Activated T-helper 1 cell treated with anti-CD3 and anti-CD28 coated beads, Interleukin-12 subunit alpha, Interleukin-12 subunit beta, Interleukin-2, Interleukin-4 antibody, amounts not matched to agents 30 ng/mL and 10 ng/mL and 1 ng/mL, durations not matched to agents 14 hours and 24 hours and 36 hours (primary cell): ENCODE measurements around the gene C2CD4C. TPM values are rescaled to one million over a fixed set of nuclear protein-coding genes. Genes with fewer than 3 reads are reported as not detected.

Experiments
- DNase-seq: peaks from one replicate; pipeline ENCODE4 v3.0.0; 2021; ENCODE audit warnings: low spot score
- H3K27ac Mint-ChIP-seq: one replicate; pipeline ENCODE4 v1.8.0; 2021; ENCODE audit warnings: mild to moderate bottlenecking, mixed read lengths
- H3K27me3 Mint-ChIP-seq: one replicate; pipeline ENCODE4 v1.8.0; 2022; ENCODE audit warnings: mild to moderate bottlenecking, moderate library complexity, mixed read lengths; ENCODE audit not compliant: insufficient read depth
- H3K36me3 Mint-ChIP-seq: one replicate; pipeline ENCODE4 v1.8.0; 2021; ENCODE audit warnings: low read depth, mixed read lengths
- H3K4me1 Mint-ChIP-seq: one replicate; pipeline ENCODE4 v1.8.0; 2021; ENCODE audit warnings: low read depth, mixed read lengths
- H3K4me3 Mint-ChIP-seq: one replicate; pipeline ENCODE4 v1.8.0; 2021; ENCODE audit warnings: mild to moderate bottlenecking, moderate library complexity, mixed read lengths
- H3K9me3 Mint-ChIP-seq: one replicate; pipeline ENCODE4 v1.8.0; 2021; ENCODE audit warnings: mixed read lengths
- intact Hi-C: fragments of 100-400 bp; cut with micrococcal nuclease; formaldehyde crosslinking; loops from one replicate; pipeline ENCODE4 v1.15.1; 2024
- total RNA-seq: library from RNA; stranded (reverse); gene quantifications from 2 replicates; pipeline ENCODE4 v1.2.3, GENCODE V29; 2022

C2CD4C gene
- total RNA-seq, 1 donor from 2014 or later = 0.08 TPM

DNA sequence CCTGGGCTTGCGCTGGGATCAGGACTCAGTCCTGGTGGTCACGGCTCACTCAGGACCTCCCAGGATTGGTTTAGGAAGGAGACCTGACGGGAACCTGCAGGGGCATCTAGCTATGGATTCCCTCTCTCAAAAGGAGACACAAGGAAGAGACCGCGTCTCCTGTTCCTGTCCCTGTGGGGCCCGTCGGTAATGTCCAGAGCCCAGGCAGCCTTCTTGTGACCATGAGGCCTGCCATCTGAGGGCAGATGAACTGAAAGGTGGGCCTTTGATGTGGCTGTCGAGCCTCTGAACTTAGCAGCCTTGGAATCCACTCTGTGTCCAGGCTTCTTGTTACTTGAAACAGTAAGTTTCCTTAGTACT is 32.9 kb downstream of the C2CD4C start:
- no peaks in the 10 kb centered on the region for H3K36me3 Mint-ChIP-seq
- no peak overlapping the region for H3K27ac Mint-ChIP-seq
- H3K4me1 Mint-ChIP-seq = peaks cover 12% of the 10 kb centered on the region
- H3K9me3 Mint-ChIP-seq = peaks cover 3% of the 10 kb centered on the region
- no peak overlapping the region for H3K4me3 Mint-ChIP-seq
- intact Hi-C loops = no loop called here
- peaks cover 5% of the 10 kb centered on the region for H3K27me3 Mint-ChIP-seq
- no peak for DNase-seq

DNA sequence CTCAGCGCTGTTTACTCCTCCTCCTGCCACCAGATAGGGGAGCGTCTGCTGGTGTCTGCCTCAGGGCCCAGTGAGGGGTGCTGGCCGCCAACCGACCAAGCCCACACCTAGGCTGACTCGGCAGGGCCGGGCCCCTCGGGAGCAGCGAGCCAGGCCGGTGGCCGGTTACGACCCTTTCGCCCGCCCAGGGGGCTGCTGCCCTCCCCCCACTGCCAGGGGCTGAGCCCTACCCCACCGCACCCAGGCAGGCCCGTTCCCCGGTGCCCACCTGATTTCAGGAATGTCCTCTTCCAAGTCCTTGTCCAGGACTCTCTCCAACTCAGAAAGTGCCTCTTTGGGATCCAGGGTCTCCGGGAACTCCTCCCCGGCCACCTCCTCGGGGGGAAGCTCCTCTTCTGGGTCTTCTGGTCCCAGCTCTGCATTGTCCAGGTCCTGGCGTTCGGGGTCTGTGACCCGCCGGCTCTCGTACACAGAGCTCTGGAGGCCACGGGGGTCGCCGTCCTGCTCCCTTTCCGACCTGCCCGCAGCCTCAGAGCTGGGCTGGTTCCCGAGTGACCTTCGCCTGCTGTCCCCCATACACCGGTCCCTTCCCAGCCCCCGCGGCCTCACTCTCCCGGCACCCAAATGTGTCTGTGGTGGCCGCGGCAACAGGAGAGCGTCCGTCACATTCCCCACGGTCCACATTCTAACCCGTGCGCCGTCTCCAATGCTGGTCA is 33.4 kb downstream of the C2CD4C start:
- H3K36me3 Mint-ChIP-seq = no peaks in the 10 kb centered on the region
- H3K4me1 Mint-ChIP-seq = peaks cover 9% of the 10 kb centered on the region
- no peak overlapping the region for H3K4me3 Mint-ChIP-seq
- intact Hi-C loops = no loop called here
- peaks cover 4% of the 10 kb centered on the region for H3K27me3 Mint-ChIP-seq
- no peak for DNase-seq
- H3K27ac Mint-ChIP-seq = no peak overlapping the region
- H3K9me3 Mint-ChIP-seq = peaks cover 3% of the 10 kb centered on the region

DNA sequence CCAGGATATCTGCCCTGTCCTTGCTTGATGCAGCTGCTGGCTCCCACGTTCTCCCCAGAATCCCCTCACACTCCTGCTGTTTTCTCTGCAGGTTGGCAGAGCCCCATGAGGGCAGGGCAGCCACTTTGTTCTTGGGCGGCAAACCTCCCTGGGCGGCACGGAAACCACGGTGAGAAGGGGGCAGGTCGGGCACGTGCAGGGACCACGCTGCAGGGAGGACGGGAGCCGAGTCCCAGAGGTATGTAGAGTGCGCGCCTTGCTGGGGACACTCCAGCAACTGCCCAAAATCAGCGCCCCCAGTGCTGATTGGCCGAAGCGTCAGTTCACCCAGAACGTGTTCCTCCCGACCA is 34.1 kb downstream of the C2CD4C start:
- H3K4me3 Mint-ChIP-seq = no peak overlapping the region
- peaks cover 3% of the 10 kb centered on the region for H3K27me3 Mint-ChIP-seq
- peaks cover 3% of the 10 kb centered on the region for H3K9me3 Mint-ChIP-seq
- no peak overlapping the region for H3K27ac Mint-ChIP-seq
- no peaks in the 10 kb centered on the region for H3K36me3 Mint-ChIP-seq
- no peak for DNase-seq
- intact Hi-C loops = no loop called here
- peaks cover 5% of the 10 kb centered on the region for H3K4me1 Mint-ChIP-seq

DNA sequence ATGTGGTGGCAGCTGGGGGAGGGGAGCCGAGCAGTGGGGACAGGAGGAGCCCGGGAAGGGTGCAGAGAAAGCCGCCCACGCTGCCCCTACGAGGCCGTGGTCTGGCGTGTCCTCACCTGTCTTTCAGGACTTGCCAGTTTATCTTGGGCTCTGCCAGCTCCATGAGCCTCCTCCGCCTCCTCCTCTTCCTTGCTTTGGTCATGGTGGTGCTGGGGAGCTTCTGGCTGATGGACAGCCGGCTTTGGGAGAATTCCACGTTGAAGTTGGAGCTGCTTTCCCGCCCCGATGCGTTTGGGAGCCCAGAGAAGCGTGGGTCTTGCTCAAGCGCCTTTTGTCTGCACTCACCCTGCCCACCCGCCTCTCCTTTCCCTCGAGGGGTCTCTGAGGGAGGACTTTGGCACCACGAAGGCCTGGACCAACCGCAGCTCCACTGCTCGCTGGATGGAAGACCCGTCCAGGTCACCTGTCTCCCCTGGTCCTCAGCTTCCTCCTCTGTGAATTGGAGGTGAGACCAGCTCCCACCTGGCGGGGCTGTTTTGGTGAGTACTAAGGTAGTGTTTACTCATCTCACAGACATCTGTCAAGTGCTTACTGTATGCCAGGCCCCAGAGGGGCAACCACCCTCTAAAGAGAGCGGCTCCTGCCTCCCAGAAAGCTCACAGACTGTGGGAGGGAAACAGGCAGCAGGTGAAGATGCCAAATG is 34.6 kb downstream of the C2CD4C start:
- no peak for DNase-seq
- intact Hi-C loops = no loop called here
- Mint-ChIP-seq H3K27ac (no peak overlapping the region), H3K36me3 (no peaks in the 10 kb centered on the region), H3K9me3 (peaks cover 3% of the 10 kb centered on the region), H3K4me1 (peaks cover 5% of the 10 kb centered on the region), H3K27me3 (peaks cover 3% of the 10 kb centered on the region), H3K4me3 (no peak overlapping the region)

DNA sequence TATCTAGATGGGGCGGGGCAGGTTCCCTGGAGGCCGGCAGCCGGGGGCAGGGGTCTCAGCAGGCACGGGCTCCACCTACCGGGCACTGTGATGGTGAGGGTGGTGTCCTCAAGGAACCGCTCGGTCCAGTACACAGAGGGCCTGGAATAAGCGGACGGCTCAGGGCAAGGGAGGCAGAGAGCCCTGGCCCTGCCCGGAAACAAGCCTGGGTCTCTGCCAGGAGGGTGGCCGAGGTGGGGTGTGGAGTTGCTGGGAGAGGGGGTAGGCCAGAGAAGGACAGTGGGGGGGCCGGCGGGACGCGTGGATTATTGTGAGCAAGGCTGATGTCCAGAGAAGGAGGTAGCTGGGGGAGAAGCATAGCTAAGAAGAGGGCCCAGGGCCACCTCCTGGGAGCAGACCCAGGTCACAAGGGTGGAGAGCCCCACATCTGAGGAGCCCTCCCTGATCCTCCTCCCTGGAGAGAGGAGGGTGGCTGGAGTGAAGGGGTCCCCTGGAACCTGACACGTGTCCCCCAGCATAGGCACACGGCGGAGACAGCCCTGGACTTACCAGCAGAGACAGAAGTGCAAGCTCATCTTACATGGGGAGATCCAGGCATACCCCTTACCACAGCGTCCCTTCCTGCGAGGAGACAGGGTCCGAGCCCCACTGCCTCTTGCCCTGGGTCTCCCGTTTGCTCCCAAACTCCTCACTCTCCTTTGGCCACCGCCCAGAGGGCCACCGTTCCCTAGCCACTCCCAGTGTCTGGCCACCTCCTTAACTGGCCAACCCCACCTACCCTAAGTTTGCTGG is 35.4 kb downstream of the C2CD4C start:
- no peak for DNase-seq
- H3K36me3 Mint-ChIP-seq = no peaks in the 10 kb centered on the region
- H3K27me3 Mint-ChIP-seq = peaks cover 5% of the 10 kb centered on the region
- H3K27ac Mint-ChIP-seq = no peak overlapping the region
- H3K4me3 Mint-ChIP-seq = no peak overlapping the region
- peaks cover 3% of the 10 kb centered on the region for H3K9me3 Mint-ChIP-seq
- intact Hi-C loops = no loop called here
- peaks cover 5% of the 10 kb centered on the region for H3K4me1 Mint-ChIP-seq

DNA sequence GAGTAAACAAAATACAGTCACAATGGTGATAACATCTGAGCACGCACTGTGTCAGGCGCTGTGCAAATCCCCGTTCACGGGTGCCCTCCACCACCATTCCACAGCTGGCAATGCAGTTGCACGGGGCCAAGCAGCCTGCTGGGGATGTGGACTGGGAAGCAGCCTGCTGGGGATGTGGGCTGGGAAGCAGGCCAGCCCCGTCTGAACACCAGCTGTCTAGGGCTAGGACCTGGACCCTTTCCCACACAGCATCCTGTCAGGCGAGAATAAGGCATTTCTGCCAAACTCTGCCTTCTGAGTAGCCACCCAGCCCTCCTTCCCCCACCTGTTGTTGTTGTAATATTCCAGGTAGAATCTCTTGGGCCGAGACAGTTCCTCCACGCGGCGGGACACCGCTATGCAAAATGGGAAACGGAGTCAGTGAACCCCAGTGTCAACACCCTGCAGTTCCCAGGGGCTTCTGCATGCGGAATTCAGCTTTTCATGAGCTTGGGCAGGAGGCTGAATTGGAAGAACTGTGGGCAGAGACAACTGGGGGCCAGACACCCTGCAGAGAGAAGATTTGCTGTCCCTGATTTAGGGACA is 36.5 kb downstream of the C2CD4C start:
- no peaks in the 10 kb centered on the region for H3K36me3 Mint-ChIP-seq
- H3K4me1 Mint-ChIP-seq = no peaks in the 10 kb centered on the region
- peaks cover 5% of the 10 kb centered on the region for H3K27me3 Mint-ChIP-seq
- H3K9me3 Mint-ChIP-seq = no peaks in the 10 kb centered on the region
- no peak for DNase-seq
- H3K4me3 Mint-ChIP-seq = no peak overlapping the region
- intact Hi-C loops = no loop called here
- H3K27ac Mint-ChIP-seq = no peak overlapping the region

DNA sequence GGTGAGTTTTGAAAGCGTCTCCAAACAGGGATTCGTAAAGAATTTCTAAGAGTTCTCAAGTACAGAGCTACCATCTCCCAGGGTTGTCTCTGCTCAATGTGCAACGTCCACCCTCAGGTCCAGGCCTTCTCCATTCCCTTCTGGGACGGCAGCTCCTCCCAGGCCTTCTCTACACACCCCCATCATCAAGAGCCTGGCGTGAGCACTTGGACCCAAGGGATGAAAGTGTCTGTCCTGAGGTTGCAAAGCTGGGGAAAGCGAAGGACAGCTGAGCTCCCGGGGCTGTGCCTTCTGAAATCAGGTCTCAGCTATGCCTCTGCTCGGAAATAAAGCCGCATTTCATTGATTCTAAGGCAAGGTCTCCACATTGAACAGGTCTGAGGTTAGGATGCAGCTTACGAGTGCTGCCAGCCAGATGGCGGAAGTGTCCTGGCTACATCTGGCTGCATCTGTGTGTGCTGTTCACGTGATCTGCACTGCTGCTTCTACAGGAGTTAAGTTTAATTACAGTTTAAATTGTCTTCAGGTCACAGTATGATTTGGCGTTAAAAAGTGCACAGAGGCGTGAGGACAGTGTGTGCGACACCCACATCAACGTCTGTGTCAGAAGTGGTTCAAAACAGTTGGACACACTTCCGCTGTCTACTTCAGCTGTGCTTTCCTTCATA is 37.3 kb downstream of the C2CD4C start:
- no peak for DNase-seq
- no peaks in the 10 kb centered on the region for H3K36me3 Mint-ChIP-seq
- H3K27me3 Mint-ChIP-seq = peaks cover 5% of the 10 kb centered on the region
- H3K4me3 Mint-ChIP-seq = no peak overlapping the region
- intact Hi-C loops = no loop called here
- no peaks in the 10 kb centered on the region for H3K9me3 Mint-ChIP-seq
- H3K27ac Mint-ChIP-seq = no peak overlapping the region
- H3K4me1 Mint-ChIP-seq = no peaks in the 10 kb centered on the region

DNA sequence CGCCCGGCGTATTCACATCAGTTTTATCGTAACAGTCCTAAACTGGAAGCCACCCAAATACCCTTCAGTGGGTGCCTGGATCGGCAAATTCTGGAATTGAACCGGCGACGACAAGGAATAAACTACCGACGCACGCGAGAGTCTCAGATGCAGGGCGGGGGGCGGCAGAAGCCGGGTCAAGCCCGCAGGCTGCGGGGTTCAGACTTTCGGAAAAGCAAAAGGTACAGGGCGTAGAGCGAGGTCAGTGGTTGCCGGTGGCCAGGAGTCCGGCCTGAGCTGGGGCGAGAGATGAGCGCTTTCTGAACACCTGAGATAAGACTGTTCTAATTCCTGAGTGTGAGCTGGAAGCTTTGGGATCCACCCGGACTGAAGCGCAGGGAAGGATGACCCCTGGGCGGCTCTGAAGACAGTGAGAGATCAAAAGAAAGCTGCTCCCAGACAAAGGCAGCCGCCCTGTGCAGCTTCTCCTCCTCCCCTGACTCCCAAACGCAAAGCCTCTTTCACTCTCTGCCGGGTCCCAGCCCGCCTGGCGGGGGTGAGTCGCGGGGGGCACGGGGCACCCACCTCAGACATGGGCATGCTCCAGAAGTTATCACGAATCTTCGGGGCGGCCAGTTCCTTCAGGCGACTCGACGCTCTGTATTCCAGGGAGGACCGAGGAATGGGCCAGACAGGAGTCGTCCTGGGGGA is 38.2 kb downstream of the C2CD4C start:
- Mint-ChIP-seq H3K4me3 (no peak overlapping the region), H3K4me1 (no peaks in the 10 kb centered on the region), H3K27ac (no peak overlapping the region), H3K36me3 (no peaks in the 10 kb centered on the region), H3K9me3 (no peaks in the 10 kb centered on the region), H3K27me3 (peaks cover 5% of the 10 kb centered on the region)
- intact Hi-C loops = no loop called here
- no peak for DNase-seq

DNA sequence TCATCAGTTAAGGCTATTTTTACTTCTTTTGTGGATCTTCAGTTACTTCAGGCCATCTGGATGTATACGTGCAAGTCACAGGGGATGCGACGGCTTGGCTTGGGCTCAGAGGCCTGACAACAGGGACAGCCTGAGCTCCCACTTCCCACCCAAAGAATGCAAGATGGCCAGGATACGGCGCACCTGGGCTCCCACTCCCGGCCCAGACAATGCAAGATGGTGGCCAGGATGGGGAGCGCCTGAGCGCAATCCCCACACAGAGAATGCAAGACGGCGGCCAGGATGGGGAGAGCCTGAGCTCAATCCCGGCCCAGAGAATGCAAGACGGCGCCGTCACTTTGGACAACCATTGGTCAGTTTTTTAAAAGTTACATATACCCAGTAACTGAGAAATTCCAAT is 39.1 kb downstream of the C2CD4C start:
- Mint-ChIP-seq H3K36me3 (no peaks in the 10 kb centered on the region), H3K9me3 (no peaks in the 10 kb centered on the region), H3K27ac (no peak overlapping the region), H3K4me1 (no peaks in the 10 kb centered on the region), H3K27me3 (peaks cover 5% of the 10 kb centered on the region), H3K4me3 (no peak overlapping the region)
- DNase-seq = no peak
- intact Hi-C loops = no loop called here

DNA sequence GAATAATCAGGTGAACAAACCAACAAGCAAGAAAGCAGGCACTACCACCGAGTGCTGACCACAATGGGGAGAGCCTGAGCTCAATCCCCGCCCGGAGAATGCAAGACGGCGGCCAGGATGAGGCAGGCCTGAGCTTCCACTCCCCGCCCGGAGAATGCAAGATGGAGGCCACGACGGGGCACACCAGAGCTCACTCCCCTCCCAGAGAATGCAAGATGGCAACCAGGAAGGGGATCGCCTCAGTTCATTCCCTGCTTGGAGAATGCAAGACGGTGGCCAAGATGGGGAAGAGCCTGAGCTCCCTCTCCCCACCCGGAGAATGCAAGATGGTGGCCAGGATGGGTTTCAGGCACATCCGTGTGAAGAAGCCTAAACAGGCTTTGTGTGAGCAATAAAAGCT is 39.7 kb downstream of the C2CD4C start:
- DNase-seq = no peak

DNA sequence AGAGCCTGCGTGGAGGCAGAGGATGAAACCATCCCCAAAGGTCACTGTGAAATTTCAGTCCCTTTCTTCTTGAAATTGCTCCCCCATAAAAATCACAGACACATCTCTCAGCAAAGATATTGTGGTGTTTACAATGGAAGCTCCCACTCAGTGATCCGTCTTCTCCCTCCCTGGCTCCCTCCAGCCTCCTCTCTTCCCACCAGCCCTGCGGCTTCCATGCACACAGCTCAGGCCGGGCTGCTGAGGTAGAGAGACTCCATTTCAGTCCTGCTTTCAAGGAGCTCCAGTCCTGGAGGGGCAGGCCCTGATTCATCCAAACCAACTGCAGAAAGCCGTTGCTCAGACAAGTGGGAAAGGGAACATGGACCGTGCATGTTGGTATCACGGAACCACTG is 40.3 kb downstream of the C2CD4C start:
- Mint-ChIP-seq H3K4me3 (no peak overlapping the region), H3K36me3 (no peaks in the 10 kb centered on the region), H3K4me1 (no peaks in the 10 kb centered on the region), H3K27me3 (peaks cover 5% of the 10 kb centered on the region), H3K27ac (no peak overlapping the region), H3K9me3 (no peaks in the 10 kb centered on the region)
- intact Hi-C loops = no loop called here
- no peak for DNase-seq

More for the DNA sequence above, 39.7 kb downstream of the C2CD4C start:
- Mint-ChIP-seq H3K4me1 (no peaks in the 10 kb centered on the region), H3K27ac (no peak overlapping the region), H3K4me3 (no peak overlapping the region), H3K36me3 (no peaks in the 10 kb centered on the region), H3K27me3 (peaks cover 5% of the 10 kb centered on the region), H3K9me3 (no peaks in the 10 kb centered on the region)
- intact Hi-C loops = no loop called here

DNA sequence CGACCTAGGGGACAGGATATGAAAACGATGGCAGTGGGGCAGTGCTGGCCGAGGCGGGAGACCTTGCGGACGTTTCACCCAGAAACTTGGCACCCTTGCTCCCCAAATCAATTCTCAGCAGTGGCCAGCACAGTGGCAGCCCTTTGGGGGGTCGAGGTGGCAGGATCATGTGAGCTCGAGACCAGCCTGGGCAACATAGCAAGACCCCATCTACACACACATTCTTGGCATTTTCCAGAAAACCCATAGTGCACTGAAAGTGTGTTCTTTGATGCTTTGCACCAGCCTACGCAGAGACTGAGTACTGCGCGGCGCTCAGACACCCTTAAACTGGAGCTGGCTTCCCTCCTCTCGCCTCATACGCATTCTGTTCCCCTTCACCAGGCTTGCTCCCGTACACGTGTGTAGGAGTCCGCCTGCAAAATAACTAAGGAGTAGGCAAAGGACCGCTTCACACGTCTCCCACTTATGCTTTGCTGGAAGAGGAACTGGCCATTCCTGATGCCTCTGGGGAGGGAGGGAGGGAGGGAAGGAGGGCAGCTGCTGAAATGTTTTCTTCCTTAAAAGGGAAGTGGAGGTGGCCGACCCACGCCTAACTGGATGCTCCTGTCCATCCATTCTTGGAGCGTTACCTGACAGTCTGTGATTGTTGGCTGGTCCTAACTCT is 40.9 kb downstream of the C2CD4C start:
- peaks cover 5% of the 10 kb centered on the region for H3K27me3 Mint-ChIP-seq
- H3K4me3 Mint-ChIP-seq = no peak overlapping the region
- no peak overlapping the region for H3K27ac Mint-ChIP-seq
- DNase-seq = no peak
- no peaks in the 10 kb centered on the region for H3K9me3 Mint-ChIP-seq
- intact Hi-C loops = no loop called here
- H3K4me1 Mint-ChIP-seq = no peaks in the 10 kb centered on the region
- H3K36me3 Mint-ChIP-seq = no peaks in the 10 kb centered on the region
